OCI-LY3 (cell line): ENCODE measurements around the gene HCN3.

ENCODE experiments used
- H2AFZ ChIP-seq: fragments of 200-600, 300-600 bp; shearing (Covaris generic); 2 replicates; pipeline ENCODE4 v1.6.0; 2014; ENCODE audit warnings: antibody characterized with exemption, low read depth, low read length
- H3K27ac ChIP-seq: fragments of 200-600, 300-600 bp; sonication (generic); 2 replicates; pipeline ENCODE4 v1.5.1; 2014; ENCODE audit warnings: mild to moderate bottlenecking, low read length, moderate library complexity, mixed read lengths
- H3K27me3 ChIP-seq: fragments of 200-600, 300-600 bp; sonication (generic); 2 replicates; pipeline ENCODE4 v1.6.1; 2014; ENCODE audit warnings: low read depth, low read length, mixed read lengths
- H3K36me3 ChIP-seq: fragments of 200-600, 300-600 bp; sonication (generic); replicated peaks from 2 replicates; pipeline ENCODE3; 2014; ENCODE audit warnings: low read depth, low read length, mixed read lengths
- H3K4me1 ChIP-seq: fragments of 300-600, 200-600 bp; sonication (generic); 2 replicates; pipeline ENCODE4 v1.6.1; 2014; ENCODE audit warnings: low read length, mixed read lengths
- H3K4me2 ChIP-seq: fragments of 200-600, 300-600 bp; sonication (generic); 2 replicates; pipeline ENCODE4 v1.6.1; 2014; ENCODE audit warnings: low read length, mixed read lengths
- H3K4me3 ChIP-seq: fragments of 300-600, 200-600 bp; sonication (generic); 2 replicates; pipeline ENCODE4 v1.5.1; 2014; ENCODE audit warnings: antibody characterized with exemption, mild to moderate bottlenecking, low read length, moderate library complexity
- H3K79me2 ChIP-seq: fragments of 300-600, 200-600 bp; shearing (Covaris generic); 2 replicates; pipeline ENCODE4 v1.6.1; 2014; ENCODE audit warnings: mild to moderate bottlenecking, low read length, mixed read lengths
- H3K9ac ChIP-seq: fragments of 300-600, 200-600 bp; shearing (Covaris generic); 2 replicates; pipeline ENCODE4 v1.6.0; 2014; ENCODE audit warnings: mild to moderate bottlenecking, low read length, moderate library complexity
- H3K9me3 ChIP-seq: fragments of 200-600, 300-600 bp; shearing (Covaris generic); 2 replicates; pipeline ENCODE4 v1.6.1; 2014; ENCODE audit warnings: low read length, mixed read lengths; ENCODE audit not compliant: insufficient read depth
- H4K20me1 ChIP-seq: fragments of 200-600, 300-600 bp; sonication (generic); 2 replicates; pipeline ENCODE4 v1.6.1; 2016; ENCODE audit warnings: low read length, mixed read lengths; ENCODE audit not compliant: insufficient read depth
- EZH2phosphoT487 ChIP-seq: fragments of 200-600 bp; shearing (Covaris generic); IDR thresholded peaks from 2 replicates; pipeline ENCODE4 v1.6.1; 2018; ENCODE audit warnings: antibody characterized with exemption, mixed run types, low read depth
- TF ChIP-seq, protein P1 (sequence below): fragments of 200-600, 300-600 bp; sonication (generic); IDR thresholded peaks from 2 replicates; pipeline ENCODE4 v1.5.1; 2014; ENCODE audit warnings: antibody characterized with exemption, low read length, low read depth

Gene HCN3

GRCh38 chr1:155309423-155310021 is 32.3 kb downstream of the HCN3 start:
- peaks cover 17% of the 10 kb centered on the region; the same call in 1 of the 2 replicates for H4K20me1 ChIP-seq
- H3K9me3 ChIP-seq = no peaks in the 10 kb centered on the region
- peak overlapping the region; percentile 91 for H3K4me3 ChIP-seq
- H3K9ac ChIP-seq = peak overlapping the region; percentile 99
- TF ChIP-seq, protein P1, sequence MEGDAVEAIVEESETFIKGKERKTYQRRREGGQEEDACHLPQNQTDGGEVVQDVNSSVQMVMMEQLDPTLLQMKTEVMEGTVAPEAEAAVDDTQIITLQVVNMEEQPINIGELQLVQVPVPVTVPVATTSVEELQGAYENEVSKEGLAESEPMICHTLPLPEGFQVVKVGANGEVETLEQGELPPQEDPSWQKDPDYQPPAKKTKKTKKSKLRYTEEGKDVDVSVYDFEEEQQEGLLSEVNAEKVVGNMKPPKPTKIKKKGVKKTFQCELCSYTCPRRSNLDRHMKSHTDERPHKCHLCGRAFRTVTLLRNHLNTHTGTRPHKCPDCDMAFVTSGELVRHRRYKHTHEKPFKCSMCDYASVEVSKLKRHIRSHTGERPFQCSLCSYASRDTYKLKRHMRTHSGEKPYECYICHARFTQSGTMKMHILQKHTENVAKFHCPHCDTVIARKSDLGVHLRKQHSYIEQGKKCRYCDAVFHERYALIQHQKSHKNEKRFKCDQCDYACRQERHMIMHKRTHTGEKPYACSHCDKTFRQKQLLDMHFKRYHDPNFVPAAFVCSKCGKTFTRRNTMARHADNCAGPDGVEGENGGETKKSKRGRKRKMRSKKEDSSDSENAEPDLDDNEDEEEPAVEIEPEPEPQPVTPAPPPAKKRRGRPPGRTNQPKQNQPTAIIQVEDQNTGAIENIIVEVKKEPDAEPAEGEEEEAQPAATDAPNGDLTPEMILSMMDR = 0 out of 2 replicates have a peak, but pooled peaks have one; percentile 6
- TF ChIP-seq EZH2phosphoT487 = no peak
- no peaks in the 10 kb centered on the region for H3K27me3 ChIP-seq
- H2AFZ ChIP-seq = no peak overlapping the region
- H3K79me2 ChIP-seq = peaks cover 54% of the 10 kb centered on the region
- peak overlapping the region; percentile 93 for H3K27ac ChIP-seq
- peaks cover 46% of the 10 kb centered on the region for H3K36me3 ChIP-seq
- H3K4me2 ChIP-seq = peak overlapping the region; percentile 92
- H3K4me1 ChIP-seq = peaks cover 48% of the 10 kb centered on the region

DNA sequence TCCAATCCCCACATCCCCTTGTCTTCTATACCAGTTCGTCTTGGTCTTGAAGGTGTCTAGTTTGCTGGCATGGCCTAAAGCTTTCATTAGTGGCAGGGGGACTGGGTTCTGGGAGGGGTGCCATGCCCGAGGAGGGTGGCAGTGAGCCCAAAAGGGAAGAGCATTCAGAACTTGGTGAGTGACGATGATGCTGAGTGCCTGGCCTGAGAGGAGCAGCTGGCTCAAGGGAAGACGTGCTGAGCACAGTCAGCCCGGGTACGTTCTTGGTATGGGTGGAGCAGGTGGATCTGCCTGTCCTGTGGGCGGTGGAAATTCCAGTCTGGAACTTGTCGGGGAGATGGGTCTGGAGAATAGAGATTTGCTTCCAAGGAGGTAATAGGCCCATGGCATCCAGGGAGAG is 36.0 kb downstream of the HCN3 start:
- Histone ChIP-seq H4K20me1 (peaks cover 30% of the 10 kb centered on the region), H2AFZ (no peak overlapping the region), H3K9ac (no peak overlapping the region), H3K79me2 (peaks cover 60% of the 10 kb centered on the region), H3K4me2 (no peak overlapping the region), H3K4me1 (peaks cover 35% of the 10 kb centered on the region), H3K36me3 (peaks cover 73% of the 10 kb centered on the region), H3K27ac (no peak overlapping the region), H3K4me3 (no peak overlapping the region), H3K9me3 (no peaks in the 10 kb centered on the region), H3K27me3 (no peaks in the 10 kb centered on the region)
- TF ChIP-seq, protein P1 = no peak
- TF ChIP-seq EZH2phosphoT487 = no peak

DNA sequence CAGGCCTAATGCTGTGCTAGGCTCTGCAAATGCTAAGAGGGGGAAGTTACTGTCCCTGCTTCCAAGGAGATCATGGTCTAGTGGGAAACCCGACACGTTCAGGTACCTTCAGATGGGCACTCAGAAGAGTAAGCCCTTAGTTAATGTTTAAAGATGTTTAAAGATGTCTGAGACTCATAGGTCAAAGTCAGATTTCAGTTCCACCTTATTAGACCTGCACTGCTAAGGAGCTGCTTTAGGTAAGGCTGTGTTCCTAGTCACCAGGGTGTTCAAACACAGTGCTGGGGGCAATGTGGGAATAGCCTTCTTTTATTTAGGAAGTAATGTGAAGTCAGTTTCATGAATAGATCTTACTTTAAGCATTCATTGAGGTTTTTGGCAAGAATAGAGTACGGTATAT is 39.7 kb downstream of the HCN3 start:
- H3K36me3 ChIP-seq = peaks cover 69% of the 10 kb centered on the region
- H3K79me2 ChIP-seq = peaks cover 27% of the 10 kb centered on the region
- TF ChIP-seq, protein P1 = no peak
- no peak overlapping the region for H2AFZ ChIP-seq
- H3K4me1 ChIP-seq = peaks cover 17% of the 10 kb centered on the region
- H3K4me2 ChIP-seq = no peak overlapping the region
- H3K9me3 ChIP-seq = no peaks in the 10 kb centered on the region
- no peaks in the 10 kb centered on the region for H3K27me3 ChIP-seq
- peak overlapping the region; percentile 15 for H3K27ac ChIP-seq
- H3K9ac ChIP-seq = no peak overlapping the region
- peaks cover 47% of the 10 kb centered on the region for H4K20me1 ChIP-seq
- H3K4me3 ChIP-seq = no peak overlapping the region

GRCh38 chr1:155318082-155318481 is 40.8 kb downstream of the HCN3 start:
- peaks cover 59% of the 10 kb centered on the region for H3K36me3 ChIP-seq
- H3K79me2 ChIP-seq = peaks cover 16% of the 10 kb centered on the region
- H3K9me3 ChIP-seq = no peaks in the 10 kb centered on the region
- H3K27me3 ChIP-seq = no peaks in the 10 kb centered on the region
- no peak overlapping the region for H2AFZ ChIP-seq
- H3K4me2 ChIP-seq = no peak overlapping the region
- H3K9ac ChIP-seq = no peak overlapping the region
- H3K4me1 ChIP-seq = peaks cover 23% of the 10 kb centered on the region
- no peak overlapping the region for H3K4me3 ChIP-seq
- TF ChIP-seq EZH2phosphoT487 = no peak
- TF ChIP-seq, protein P1 = no peak
- no peak overlapping the region for H3K27ac ChIP-seq
- H4K20me1 ChIP-seq = peaks cover 42% of the 10 kb centered on the region
